ENCODE data around the gene ZNF483. TPM values are rescaled to one million over a fixed set of nuclear protein-coding genes. Genes with fewer than 3 reads are reported as not detected.
"Not testable (repeated sequence)": the region's sequence is repeated elsewhere in the genome, so short reads cannot be mapped to it uniquely, and the experiment has no call there.

The ZNF483 gene
- total RNA-seq, 1 donor from 2014 or later = 12.2 TPM

DNA sequence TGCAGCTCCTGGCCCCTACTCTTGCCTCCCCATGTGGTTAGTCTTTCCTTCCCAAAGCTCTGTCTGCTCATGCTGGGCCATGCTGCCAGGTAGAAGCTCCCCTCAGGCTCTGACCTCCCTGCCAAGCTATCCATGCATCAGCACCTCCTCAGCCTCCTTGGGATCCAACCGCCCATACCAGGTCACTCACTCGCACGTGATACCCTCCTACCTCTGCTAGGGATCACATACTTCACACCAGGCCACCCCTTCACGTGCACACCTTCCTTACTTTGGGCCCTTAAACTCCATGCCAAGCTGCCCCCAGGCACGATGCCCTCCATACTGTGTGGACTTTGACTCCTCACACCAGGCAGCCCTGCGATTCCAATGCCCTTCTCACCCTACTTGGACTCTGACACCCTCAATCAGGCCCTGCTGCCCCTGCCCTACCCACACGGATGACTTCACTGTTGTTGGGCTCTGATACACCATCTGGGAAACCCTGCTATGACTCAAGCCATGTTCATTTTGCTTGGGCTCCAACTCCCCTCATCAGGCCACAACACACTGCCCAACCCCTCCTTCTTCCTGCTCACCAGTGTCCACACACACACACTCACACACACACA lies 34.1 kb downstream of the ZNF483 start:
- Mint-ChIP-seq H3K9me3 (peaks cover 27% of the 10 kb centered on the region), H3K4me1 (no peaks in the 10 kb centered on the region)

DNA sequence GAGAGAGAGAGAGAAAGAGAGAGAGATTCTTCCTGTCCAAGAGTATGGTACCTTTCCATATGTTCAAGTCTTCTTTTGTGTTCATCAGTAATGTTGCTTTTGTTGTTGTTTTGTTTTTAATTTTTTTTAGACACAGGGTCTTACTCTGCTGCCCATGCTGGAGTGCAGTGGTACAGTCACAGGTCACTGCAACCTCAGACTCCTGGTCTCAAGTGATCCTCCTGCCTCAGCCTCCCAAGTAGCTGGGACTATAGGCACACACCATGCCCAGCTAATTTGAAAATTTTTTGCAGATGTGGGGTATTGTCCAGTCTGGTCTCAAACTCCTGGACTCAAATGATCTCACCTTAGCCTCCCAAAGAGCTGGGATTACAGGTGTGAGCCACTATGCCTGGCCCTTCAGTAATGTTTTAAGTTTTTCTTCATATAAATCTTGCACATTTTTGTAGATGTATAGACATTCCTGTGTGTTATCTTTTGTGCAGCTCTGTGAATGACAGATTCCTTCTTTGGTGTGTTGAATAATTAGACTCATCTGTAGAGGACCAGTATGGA lies 36.3 kb downstream of the ZNF483 start:
- Mint-ChIP-seq H3K36me3 (peaks cover 34% of the 10 kb centered on the region), H3K4me3 (no peak overlapping the region), H3K9me3 (peaks cover 8% of the 10 kb centered on the region), H3K27me3 (ENCODE audit: low read depth) (no peaks in the 10 kb centered on the region), H3K27ac (no peak overlapping the region), H3K4me1 (no peaks in the 10 kb centered on the region)
- TF ChIP-seq, protein P1, sequence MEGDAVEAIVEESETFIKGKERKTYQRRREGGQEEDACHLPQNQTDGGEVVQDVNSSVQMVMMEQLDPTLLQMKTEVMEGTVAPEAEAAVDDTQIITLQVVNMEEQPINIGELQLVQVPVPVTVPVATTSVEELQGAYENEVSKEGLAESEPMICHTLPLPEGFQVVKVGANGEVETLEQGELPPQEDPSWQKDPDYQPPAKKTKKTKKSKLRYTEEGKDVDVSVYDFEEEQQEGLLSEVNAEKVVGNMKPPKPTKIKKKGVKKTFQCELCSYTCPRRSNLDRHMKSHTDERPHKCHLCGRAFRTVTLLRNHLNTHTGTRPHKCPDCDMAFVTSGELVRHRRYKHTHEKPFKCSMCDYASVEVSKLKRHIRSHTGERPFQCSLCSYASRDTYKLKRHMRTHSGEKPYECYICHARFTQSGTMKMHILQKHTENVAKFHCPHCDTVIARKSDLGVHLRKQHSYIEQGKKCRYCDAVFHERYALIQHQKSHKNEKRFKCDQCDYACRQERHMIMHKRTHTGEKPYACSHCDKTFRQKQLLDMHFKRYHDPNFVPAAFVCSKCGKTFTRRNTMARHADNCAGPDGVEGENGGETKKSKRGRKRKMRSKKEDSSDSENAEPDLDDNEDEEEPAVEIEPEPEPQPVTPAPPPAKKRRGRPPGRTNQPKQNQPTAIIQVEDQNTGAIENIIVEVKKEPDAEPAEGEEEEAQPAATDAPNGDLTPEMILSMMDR (IDR thresholded peaks at IDR 0.05; ENCODE audit: unreplicated experiment) = no peak
- DNase-seq (ENCODE audit: low spot score in 2 of 2, unreplicated experiment in 2 of 2) = no peak

More for the DNA sequence above, 34.1 kb downstream of the ZNF483 start:
- Mint-ChIP-seq H3K27me3 (ENCODE audit: low read depth) (no peaks in the 10 kb centered on the region), H3K36me3 (peaks cover 53% of the 10 kb centered on the region), H3K4me3 (no peak overlapping the region), H3K27ac (no peak overlapping the region)
- TF ChIP-seq, protein P1 (IDR thresholded peaks at IDR 0.05; ENCODE audit: unreplicated experiment) = no peak
- no peak for DNase-seq (ENCODE audit: low spot score in 2 of 2, unreplicated experiment in 2 of 2)

DNA sequence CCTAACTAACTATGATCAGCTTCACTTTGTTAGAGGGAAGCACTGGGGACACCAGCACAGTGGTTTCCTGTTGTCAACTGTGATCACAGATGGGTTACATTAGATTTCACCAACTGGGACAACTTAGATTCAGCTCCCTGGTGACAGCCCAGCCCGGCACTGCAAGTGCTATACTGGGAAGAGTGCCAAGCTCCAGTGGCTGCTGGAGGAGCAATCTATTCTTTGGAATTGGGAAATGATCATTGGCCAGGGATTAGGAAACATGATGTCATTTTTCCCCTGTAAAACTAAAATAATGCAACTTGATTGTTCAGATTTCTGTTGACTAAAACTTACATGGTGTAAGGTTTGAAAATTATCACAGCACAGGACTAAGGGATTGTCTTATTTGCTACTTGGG lies 41.3 kb downstream of the ZNF483 start:
- H3K27ac Mint-ChIP-seq = no peak overlapping the region

DNA sequence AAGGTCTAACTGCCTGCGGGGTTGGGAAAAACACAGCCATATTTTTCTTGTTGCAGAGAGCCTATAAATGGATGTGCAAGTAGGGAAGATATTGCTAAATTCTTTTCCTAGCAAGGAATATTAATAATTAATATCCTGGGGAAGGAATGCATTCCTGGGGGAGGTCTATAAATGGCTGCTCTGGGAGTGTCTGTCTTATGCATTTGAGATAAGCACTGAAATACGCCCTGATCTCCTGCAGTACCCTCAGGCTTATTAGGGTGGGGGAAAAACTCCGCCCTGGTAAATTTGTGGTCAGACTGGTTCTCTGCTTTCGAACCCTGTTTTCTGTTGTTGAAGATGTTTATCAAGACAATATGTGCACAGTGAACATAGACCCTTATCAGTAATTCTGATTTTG lies 43.1 kb downstream of the ZNF483 start:
- H3K9me3 Mint-ChIP-seq = peaks cover 30% of the 10 kb centered on the region
- peaks cover 68% of the 10 kb centered on the region for H3K36me3 Mint-ChIP-seq
- H3K27me3 Mint-ChIP-seq (ENCODE audit: low read depth); H3K4me3 Mint-ChIP-seq; DNase-seq (ENCODE audit: low spot score in 2 of 2, unreplicated experiment in 2 of 2); H3K4me1 Mint-ChIP-seq; H3K27ac Mint-ChIP-seq: not testable (repeated sequence)

More for the DNA sequence above, 41.3 kb downstream of the ZNF483 start:
- H3K4me3 Mint-ChIP-seq = no peak overlapping the region
- no peaks in the 10 kb centered on the region for H3K4me1 Mint-ChIP-seq
- H3K9me3 Mint-ChIP-seq = peaks cover 30% of the 10 kb centered on the region
- TF ChIP-seq, protein P1 (IDR thresholded peaks at IDR 0.05; ENCODE audit: unreplicated experiment) = no peak
- H3K27me3 Mint-ChIP-seq (ENCODE audit: low read depth) = no peaks in the 10 kb centered on the region
- no peak for DNase-seq (ENCODE audit: low spot score in 2 of 2, unreplicated experiment in 2 of 2)
- peaks cover 64% of the 10 kb centered on the region for H3K36me3 Mint-ChIP-seq

DNA sequence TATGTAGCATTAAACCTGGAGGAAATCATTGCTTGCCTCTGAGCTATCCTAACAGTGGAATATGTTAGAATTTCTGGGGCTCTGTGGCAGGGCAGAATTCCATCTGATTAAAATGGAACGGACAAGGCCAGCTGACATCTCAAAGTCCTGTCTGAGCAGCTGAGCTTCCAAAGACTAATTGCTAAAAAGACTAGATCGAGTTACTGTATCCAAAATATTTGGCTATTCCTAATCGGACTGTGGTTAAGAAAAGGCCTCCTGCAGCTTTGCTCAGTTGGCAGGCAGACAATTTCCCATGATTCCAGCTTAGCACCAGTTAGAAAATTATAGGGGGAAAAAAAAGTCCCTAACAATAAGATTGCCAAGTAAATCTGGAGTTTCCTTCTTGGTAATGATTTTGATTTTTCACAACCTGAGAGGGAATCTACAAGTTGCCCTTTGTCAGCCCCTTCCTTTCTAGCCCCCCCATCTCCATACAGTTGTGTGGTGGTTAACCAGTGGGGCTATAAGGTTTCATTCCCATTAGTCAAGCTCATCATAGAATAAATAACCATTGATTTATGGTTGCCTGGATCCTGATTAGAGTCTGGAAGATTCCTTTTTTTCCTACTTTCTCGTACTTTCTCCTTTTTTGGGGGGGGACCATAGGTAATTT lies 48.1 kb downstream of the ZNF483 start:
- DNase-seq (ENCODE audit: low spot score in 2 of 2, unreplicated experiment in 2 of 2) = no peak

More for the DNA sequence above, 48.1 kb downstream of the ZNF483 start:
- TF ChIP-seq, protein P1 (IDR thresholded peaks at IDR 0.05; ENCODE audit: unreplicated experiment) = no peak
- Mint-ChIP-seq H3K27me3 (ENCODE audit: low read depth) (no peaks in the 10 kb centered on the region), H3K27ac (no peak overlapping the region), H3K36me3 (peaks cover 74% of the 10 kb centered on the region), H3K9me3 (peaks cover 21% of the 10 kb centered on the region), H3K4me3 (no peak overlapping the region), H3K4me1 (peaks cover 3% of the 10 kb centered on the region)

Measured in mesothelial cell of epicardium (in vitro differentiated cells).